GM21367 (cell line): ENCODE data around the gene USB1.

Experiments
- ATAC-seq: cut with Tn5 transposase; IDR thresholded peaks from one replicate; pipeline ENCODE4 v1.9.1; 2021; ENCODE audit not compliant: unreplicated experiment

USB1 gene

DNA sequence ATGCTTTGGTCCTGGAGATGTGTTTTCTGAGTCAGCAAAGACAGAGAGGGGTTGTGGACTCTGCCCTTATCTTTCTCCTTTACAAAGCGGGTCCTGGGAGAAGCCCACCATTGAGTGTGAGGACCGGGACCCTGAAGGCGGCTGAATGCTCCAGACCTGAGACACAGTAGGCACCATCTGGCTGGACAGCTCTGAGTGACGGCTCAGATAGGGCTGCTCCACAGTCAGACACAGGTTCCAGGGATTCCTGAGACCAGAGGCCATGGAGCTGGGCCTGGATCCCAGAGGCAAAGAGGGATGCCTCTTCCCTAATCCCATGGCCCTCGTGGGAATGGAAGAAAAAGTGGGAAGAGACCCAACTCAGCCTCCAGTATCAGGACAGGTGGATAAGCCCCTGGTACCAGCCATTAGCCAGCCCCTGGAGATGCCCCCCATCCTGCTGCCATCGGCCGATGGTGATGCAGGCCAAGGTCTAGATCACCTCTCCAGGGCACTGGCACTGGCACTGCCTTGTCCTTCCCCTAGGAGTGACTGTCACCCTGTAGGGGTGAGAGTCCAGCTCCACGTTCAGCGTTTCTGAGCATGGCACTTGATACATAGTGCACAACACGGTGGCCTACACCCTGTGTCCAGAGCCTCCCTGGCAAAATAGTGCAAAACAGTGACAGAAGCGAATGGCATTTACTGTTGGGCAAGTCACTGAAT is 29.1 kb downstream of the USB1 start:
- no peak for ATAC-seq

DNA sequence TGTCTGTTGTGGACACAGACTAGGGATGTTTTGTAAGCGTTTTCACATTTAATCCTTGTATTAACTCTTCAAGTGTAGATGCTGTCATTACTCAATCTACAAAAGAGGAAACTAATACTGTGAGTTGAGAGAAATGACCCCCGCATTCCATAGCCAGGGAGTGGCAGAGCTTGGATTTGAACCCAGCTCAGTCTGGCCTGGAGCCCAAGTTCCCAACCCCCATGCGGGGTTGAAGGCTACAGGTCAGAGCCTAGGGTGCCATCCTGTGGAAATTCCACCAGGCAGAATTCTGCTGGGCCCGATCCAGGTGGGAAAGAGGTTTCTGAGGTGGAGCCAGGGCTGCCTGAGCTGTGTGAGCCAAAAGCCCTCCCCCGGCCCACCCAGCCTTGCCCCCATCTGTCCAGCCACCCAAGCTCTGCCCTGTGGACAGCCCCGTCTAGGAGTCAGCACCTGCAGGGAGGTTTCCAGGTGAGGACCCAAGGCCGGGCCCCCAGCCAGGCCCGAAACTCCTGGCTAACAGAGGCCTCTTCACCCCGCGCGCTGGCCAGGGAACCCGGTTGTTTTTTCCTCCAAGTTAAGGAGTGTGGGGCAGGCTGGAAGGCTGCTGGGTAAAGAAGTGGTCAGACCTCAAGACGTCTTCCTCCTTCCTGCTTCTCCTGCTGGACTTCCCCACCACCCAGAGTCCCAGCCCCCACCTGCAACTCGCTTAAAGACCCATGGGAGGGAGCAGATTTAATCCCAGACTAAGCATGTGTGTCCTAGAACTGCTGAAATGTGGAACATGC is 30.0 kb downstream of the USB1 start:
- no peak for ATAC-seq

DNA sequence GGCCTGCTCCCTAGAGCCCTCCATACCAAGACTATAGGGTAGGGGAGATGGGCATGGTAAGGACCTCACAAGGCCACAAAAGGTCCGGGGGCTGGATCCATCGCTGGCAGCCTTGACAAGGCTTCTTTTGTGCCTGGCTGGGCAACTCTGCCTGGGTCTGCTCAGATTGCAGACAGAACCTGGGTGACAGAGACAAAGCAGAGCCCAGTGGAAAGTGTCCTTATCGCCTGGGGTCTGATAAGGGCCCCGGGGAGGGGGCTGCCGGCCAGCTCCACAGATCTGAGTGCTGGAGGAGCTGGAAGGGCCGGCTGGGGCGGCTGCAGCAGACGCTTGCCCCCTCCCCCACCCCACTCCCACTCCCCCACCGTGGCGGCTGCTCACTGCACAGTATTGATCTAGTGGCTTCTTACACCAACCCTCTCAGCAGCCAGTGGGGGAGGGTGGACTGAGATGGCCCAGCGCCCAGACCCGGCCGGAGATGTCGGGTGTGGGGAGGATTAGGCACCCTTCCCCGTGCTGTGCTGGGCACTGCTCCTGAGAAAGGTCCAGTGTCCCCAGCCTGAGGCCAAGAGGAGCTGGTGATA is 31.6 kb downstream of the USB1 start:
- no peak for ATAC-seq

DNA sequence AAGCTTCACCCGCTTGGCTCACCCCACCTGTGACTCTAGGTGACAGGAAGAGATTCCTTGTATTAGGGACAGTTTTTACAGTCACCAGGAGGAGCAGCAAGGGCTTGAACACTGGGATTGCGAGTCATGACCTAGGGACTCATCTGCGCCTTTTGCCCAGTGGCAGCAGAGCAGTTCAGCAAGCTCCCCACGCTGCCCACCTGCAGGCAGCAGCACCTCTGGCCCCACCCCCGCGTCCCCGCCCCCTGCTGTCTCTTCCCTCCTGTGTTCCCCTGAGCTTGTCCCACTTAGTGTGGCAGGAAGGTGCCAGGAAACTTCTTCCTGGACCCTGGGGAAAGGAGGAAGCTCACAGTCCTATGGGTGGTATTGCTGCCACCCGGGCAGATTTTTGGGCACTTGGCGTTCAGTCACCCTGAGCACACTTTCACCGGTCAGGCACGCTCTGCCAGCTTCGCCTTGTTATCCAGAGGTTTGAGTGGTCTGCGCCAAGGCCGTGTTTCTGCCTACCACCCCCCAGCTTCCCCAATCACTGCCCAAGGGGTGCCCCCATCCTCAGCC is 33.0 kb downstream of the USB1 start:
- no peak for ATAC-seq

DNA sequence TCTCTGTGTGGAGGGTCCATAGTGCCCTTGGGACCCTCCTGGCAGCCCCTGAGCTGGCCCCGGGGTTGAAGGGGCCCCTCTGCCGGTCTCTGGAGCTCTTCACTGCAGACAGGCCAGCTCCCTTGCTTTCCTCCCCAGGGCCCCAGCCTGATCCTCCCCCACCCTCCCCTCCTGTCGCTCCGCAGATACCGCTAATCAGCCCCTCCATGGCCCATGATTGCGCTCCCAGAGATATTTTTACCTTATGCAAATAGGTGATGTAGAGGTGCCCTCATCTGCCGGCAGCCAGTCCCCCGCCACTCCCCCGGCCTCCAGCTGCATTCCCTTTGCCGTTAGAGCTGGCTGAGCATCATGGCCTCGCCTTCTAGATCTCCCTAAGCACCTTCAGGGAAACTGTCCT is 33.6 kb downstream of the USB1 start:
- ATAC-seq: no peak

DNA sequence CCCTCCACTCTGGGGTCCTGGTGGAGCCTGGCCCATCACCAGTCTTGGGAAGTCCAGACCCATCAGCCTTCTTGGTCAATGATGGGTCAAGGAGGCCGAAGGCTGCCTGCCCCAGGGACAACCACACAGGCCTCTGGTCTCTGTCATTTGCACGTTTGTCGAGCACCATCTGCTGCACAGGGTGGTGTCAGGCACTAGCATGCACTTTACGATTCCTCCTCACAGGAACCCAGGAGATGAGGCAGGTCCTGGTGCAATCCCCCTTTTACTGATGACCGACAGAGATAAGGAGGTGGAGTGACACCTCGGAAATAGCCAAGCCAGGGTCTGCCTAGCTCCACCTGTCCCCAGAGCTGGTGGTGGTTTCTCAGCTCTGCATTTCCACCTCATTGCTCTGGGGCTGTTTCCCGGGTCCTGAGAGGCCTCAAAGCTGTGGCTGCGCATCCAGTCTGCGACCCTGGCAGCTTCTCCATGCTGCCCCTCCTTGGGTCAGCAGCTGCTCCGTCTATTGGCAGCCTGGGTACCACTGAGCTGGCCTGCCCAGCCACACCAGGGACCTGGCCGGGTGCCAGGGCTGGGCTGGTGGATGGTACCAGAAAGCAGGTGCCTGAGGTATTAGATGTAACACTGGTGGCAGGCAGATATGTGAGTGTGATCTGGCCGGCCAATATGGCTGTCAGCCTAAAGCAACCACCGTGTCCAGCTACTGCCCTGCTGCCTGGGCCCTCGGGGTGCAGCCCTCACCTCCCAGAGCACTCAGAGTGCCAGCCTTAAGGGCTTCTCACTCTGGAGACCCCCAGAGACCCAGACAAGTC is 34.4 kb downstream of the USB1 start:
- no peak for ATAC-seq

DNA sequence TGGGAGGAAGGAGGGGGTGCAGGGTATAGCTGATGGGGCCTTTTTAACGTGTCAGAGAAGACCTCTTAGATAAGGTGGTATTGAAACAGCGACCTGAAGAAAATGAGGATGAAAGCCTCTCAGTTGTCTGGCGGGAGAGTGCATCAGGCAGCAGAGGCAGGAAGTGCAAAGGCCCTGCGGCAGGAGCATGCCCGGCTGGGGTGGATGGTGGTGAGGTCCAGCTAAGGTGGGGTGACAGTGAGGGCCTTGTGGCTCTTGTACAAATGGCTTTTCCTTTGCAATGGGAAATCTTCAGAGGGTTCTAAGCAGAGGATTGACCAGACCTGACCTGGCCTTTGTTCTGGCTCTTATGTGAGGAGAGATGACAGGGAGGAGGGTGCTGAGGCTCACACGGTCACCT is 35.7 kb downstream of the USB1 start:
- no peak for ATAC-seq

DNA sequence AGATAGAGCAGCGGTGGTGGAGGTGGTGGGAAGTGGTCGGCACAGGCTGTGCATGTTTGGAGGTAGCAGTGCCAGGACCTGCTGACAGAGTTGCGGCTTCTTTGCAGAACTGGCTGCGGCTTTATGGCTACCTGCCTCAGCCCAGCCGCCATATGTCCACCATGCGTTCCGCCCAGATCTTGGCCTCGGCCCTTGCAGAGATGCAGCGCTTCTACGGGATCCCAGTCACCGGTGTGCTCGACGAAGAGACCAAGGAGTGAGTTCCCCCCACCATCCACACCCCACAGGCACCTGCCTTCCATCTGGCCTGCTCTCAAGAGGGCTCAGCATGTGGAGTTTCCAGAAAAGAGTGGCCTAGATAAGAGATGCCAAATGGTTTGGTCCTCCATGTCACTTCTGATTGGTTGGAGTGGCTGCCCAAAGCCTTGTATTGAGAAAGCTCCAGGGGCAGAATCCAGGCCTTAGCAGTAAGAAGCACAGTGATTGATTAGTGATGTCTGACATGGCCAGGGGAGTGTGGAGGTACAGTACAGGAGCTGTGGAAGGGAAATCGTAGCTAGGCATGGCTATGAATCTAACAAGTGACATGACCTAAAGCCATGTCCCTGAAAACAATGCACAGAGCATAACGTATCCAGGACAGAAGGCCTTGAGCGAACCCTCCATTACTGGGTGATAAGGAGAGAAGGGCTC is 36.3 kb downstream of the USB1 start:
- ATAC-seq: no peak

DNA sequence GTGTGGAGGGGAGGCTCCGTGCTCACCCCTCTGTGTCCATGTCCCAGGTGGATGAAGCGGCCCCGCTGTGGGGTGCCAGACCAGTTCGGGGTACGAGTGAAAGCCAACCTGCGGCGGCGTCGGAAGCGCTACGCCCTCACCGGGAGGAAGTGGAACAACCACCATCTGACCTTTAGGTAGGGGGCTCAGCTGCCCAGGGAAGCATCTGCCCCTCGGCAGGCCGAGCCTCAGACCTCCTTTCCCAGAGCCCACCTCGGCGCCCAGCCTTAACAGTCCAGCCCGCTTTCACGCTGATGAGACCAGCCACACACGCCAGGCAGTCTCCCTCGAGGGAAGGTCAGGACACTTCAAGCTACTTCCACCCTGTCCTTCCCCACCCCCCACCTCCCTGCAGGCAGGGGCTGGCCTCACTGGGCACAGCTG is 37.0 kb downstream of the USB1 start:
- no peak for ATAC-seq

DNA sequence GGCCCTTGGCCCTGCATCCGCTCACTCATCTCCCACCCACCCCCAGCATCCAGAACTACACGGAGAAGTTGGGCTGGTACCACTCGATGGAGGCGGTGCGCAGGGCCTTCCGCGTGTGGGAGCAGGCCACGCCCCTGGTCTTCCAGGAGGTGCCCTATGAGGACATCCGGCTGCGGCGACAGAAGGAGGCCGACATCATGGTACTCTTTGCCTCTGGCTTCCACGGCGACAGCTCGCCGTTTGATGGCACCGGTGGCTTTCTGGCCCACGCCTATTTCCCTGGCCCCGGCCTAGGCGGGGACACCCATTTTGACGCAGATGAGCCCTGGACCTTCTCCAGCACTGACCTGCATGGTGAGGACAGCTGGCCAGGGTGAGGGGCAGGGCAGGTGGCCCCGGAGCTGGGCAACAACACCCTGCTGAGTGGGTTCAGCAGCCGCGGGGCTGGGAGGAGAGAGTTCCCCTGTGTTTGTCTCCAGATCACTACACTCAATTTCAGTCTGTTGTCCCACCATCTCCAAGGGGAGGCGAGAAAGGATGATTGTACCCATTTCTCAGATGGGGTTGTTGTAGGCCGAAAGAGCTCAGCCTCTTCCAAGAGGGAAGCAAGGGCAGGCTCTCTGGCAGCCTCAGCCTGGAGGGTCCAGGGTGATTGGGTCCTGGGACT is 38.8 kb downstream of the USB1 start:
- ATAC-seq: no peak

DNA sequence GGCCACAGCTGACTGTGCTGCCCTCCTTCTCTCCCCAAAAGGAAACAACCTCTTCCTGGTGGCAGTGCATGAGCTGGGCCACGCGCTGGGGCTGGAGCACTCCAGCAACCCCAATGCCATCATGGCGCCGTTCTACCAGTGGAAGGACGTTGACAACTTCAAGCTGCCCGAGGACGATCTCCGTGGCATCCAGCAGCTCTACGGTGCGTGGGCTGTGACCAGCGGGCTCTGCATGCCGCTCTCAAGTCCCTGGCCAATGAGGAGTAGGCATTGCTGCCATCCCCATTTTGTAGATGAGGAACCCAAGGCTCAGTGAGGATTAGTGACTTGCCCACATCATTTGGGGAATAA is 39.3 kb downstream of the USB1 start:
- no peak for ATAC-seq

DNA sequence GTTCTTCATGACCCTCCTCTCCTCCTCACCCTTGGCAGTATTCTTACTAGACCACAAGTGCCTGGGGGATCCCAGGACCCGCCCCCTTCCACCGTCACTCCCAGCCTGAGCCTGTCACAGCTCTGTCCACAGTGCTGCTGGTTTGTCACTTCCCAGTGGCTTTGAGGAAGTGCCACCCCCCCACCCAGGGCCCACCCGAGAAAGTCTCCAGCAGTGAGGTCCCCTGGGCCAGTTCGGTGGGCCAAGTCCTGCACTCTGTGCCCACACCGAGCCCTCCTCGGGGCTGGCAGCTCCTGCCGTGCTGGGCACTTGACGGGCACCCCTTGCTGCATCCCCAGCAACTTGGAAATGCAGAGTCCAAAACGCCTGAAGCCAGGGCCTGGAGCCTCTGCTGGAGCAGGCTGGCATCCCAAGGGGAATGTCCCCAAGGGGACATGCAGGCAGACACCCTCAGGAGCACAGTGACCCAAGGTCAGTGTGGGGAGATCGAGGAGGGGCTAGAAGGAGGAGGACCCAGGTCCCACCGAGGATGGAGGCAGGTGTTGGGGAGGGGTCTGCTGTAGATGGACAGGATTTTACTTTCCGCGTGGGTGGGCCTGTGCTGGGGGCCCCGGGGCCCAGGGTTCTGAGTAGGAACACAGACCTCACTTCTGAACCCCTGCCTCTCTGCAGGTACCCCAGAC is 39.9 kb downstream of the USB1 start:
- ATAC-seq: no peak

DNA sequence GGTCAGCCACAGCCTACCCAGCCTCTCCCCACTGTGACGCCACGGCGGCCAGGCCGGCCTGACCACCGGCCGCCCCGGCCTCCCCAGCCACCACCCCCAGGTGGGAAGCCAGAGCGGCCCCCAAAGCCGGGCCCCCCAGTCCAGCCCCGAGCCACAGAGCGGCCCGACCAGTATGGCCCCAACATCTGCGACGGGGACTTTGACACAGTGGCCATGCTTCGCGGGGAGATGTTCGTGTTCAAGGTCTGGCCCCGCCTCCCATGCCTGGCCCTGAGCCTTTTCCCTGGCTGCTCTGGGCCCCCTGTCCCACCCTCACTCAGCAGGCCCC is 40.4 kb downstream of the USB1 start:
- ATAC-seq: no peak

DNA sequence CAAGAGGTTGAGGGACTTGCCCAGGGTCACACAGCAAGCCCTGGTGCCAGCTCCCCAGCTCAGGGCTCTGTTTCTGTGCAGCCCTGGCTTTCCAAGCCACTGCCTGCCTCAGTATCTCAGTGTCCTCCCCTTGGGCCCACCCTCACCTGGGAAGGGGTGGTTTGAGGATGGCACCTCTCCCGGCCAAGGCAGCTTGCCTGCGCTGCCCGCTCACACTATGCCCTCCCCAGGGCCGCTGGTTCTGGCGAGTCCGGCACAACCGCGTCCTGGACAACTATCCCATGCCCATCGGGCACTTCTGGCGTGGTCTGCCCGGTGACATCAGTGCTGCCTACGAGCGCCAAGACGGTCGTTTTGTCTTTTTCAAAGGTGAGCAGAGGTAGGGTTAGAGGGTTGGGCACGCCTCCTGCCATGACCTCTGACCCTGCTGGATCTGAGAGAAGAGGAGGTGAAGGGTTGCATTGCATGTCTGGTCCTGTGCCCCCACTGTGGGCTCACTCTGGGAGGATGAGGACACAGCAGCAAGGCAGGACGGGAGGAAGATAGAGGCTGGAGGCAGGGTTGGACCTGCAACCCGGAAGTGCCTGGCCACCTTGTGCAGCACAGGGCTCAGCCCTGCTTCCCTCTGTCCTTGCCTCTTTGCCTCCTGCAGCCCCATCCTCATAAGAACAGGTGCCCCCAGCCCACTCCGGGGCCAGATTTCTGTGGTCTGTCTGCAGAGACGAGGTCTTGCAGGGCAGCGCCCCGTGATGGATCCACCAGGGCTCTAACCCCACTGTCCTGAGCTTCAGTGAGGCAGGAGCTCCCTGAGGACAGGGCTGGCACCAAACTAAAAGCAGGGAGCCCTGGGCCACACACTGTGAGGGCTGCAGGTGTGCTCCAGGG is 41.0 kb downstream of the USB1 start:
- no peak for ATAC-seq

DNA sequence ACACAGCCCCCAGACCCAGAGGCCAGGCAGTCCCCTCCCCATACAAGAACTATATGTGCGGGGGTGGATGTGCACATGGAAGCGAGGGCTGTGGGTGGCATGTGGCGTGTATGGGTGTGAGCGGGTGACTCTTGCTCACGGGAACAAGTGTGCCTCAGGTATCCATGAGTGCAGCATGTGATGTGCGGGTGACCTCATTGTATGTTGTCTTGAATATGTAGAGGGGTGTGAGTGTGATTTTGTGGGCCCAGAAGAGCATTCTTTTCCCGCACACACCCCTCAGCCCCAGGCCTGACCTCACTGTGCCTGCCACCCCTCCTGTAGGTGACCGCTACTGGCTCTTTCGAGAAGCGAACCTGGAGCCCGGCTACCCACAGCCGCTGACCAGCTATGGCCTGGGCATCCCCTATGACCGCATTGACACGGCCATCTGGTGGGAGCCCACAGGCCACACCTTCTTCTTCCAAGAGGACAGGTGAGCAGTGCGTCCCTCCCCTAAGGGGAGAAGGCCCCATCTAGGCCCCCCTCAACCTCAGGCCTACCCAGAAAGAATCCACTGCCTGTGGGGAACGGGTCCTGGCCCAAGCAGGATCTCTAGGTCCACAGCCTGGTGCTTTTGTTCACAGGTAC is 41.8 kb downstream of the USB1 start:
- no peak for ATAC-seq

DNA sequence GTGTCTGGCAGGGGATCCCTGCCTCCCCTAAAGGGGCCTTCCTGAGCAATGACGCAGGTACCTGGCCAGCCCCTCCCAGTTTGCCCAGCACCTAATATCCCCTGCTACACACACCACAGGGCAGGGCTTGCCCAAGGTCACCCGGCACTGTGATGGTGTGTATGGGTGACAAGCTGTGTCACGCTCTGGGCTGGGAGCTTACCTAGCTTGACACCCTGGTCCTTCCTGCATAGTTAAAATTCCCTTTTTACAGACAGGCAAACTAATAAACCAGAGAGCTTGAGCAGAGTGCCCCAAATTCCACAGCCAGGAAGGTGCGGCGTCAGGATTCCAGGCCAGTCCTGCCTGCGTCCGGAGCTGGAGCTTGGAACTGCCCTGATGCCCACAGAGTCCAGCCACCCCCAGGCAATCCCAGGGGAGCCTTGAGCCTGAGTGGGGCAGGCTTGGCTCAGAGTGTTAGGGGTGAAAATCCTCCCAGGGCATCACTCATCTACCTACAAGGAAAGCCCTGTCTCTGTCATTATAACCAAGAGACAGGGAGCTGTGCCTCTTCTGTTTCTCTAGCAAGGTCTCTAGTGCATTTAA is 42.5 kb downstream of the USB1 start:
- ATAC-seq: no peak

DNA sequence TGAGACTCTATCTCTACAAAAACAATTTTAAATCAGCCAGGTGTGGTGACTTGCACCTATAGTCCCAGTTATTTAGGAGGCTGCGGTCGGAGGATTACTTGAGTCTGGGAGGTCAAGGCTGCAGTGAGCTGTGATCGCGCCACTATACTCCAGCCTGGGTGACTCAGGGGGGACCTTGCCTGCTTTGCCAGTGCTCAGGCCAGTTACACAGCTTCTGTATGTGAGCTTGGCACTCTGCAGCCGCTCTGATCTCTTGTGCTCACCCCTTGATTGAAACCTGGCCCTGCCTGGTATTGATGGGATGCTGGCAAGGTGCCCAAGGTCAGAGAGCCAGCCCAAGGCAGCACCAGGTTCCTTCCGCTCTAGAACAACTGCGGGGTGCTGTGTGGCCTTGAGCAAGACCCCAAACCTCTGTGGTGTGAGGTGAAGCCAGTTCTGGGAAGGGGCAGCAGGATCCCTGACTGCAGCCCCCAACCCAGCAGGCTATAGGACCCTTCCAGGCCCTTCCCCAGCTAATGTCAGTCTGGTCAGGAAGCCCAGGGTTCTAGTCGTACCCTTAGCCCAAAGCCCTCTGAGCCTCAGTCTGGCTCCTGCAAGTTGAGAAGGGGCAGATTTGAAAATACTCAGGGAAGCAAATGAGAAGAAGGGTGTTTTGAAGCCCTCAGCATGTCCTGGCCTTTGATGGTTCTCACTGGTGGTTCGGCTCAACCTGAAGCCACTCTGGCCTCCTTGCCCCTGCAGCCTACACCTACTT is 43.2 kb downstream of the USB1 start:
- no peak for ATAC-seq
